ENCODE data around the gene INSL3.

DNA sequence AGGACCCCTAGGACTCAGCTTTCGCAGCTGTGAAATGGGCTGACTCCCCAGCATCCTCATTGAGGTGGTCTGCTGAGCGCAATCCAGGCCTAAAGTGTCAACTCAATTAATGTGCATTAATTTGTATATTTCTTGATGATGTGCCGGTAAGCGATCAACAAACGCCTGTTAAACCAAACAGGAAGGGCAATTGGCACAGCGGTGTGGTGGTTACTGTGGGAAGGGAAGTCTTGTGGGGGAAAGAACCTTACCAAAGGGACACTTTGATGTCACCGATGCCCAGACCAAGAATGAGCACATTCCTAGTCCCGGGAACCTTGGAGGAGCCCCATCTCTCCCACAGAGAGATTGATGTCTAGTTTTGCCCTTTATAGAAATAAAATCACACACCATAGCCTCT lies 24.8 kb upstream of the INSL3 start:
- TF ChIP-seq, protein P1, sequence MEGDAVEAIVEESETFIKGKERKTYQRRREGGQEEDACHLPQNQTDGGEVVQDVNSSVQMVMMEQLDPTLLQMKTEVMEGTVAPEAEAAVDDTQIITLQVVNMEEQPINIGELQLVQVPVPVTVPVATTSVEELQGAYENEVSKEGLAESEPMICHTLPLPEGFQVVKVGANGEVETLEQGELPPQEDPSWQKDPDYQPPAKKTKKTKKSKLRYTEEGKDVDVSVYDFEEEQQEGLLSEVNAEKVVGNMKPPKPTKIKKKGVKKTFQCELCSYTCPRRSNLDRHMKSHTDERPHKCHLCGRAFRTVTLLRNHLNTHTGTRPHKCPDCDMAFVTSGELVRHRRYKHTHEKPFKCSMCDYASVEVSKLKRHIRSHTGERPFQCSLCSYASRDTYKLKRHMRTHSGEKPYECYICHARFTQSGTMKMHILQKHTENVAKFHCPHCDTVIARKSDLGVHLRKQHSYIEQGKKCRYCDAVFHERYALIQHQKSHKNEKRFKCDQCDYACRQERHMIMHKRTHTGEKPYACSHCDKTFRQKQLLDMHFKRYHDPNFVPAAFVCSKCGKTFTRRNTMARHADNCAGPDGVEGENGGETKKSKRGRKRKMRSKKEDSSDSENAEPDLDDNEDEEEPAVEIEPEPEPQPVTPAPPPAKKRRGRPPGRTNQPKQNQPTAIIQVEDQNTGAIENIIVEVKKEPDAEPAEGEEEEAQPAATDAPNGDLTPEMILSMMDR (IDR thresholded peaks at IDR 0.05), result no peak
- TF ChIP-seq POLR2A (IDR thresholded peaks at IDR 0.05; ENCODE audit: low read depth), result no peak
